ENCODE results near the gene LHX6. TPM values are rescaled to one million over a fixed set of nuclear protein-coding genes. Genes with fewer than 3 reads are reported as not detected.
A peak's percentile ranks its signal among the peaks of the same experiment; 100 is the strongest.

The LHX6 gene
- total and polyA plus RNA-seq, 2 of the 13 experiments (the other 11 are each of a cell fraction or from before 2014, with no cell fraction given), result 1.1 to 1.3 TPM

DNA sequence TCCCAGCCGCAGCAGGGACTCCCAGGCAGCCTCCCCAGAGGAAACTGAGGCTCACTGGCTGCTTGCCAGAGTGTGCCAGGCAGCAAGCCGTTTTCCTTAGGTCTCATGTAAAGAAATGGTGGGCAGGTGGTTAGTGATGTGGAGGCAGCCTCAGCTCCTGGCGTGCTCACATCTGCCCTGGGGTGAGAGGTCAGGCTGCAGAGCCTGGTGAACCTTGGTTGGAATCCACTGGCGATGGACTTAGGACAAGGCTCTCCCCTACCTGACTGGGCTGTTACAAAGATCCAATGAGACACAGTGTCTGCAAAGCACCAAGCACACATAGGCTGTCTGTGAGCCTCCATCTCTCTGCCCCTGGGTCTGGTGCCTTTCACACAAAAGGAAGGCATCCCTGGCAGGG, 30.9 kb downstream of the LHX6 start (continued):
- TF ChIP-seq, protein P1, sequence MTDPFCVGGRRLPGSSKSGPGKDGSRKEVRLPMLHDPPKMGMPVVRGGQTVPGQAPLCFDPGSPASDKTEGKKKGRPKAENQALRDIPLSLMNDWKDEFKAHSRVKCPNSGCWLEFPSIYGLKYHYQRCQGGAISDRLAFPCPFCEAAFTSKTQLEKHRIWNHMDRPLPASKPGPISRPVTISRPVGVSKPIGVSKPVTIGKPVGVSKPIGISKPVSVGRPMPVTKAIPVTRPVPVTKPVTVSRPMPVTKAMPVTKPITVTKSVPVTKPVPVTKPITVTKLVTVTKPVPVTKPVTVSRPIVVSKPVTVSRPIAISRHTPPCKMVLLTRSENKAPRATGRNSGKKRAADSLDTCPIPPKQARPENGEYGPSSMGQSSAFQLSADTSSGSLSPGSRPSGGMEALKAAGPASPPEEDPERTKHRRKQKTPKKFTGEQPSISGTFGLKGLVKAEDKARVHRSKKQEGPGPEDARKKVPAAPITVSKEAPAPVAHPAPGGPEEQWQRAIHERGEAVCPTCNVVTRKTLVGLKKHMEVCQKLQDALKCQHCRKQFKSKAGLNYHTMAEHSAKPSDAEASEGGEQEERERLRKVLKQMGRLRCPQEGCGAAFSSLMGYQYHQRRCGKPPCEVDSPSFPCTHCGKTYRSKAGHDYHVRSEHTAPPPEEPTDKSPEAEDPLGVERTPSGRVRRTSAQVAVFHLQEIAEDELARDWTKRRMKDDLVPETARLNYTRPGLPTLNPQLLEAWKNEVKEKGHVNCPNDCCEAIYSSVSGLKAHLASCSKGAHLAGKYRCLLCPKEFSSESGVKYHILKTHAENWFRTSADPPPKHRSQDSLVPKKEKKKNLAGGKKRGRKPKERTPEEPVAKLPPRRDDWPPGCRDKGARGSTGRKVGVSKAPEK (CRISPR knock-in tag; IDR thresholded peaks at IDR 0.05; ENCODE audit: borderline replicate concordance), result no peak
- TF ChIP-seq TBX3 (IDR thresholded peaks at IDR 0.05; ENCODE audit: borderline replicate concordance), result no peak
- no peak for TF ChIP-seq ZNF564 (CRISPR knock-in tag; IDR thresholded peaks at IDR 0.05)
- TF ChIP-seq ZFYVE20 (CRISPR knock-in tag; IDR thresholded peaks at IDR 0.05; ENCODE audit: borderline replicate concordance, low read depth), result no peak
- no peak for TF ChIP-seq IKZF1 (IDR thresholded peaks at IDR 0.05)
- no peak for TF ChIP-seq KMT2B (CRISPR knock-in tag; IDR thresholded peaks at IDR 0.05)
- TF ChIP-seq, protein P2, sequence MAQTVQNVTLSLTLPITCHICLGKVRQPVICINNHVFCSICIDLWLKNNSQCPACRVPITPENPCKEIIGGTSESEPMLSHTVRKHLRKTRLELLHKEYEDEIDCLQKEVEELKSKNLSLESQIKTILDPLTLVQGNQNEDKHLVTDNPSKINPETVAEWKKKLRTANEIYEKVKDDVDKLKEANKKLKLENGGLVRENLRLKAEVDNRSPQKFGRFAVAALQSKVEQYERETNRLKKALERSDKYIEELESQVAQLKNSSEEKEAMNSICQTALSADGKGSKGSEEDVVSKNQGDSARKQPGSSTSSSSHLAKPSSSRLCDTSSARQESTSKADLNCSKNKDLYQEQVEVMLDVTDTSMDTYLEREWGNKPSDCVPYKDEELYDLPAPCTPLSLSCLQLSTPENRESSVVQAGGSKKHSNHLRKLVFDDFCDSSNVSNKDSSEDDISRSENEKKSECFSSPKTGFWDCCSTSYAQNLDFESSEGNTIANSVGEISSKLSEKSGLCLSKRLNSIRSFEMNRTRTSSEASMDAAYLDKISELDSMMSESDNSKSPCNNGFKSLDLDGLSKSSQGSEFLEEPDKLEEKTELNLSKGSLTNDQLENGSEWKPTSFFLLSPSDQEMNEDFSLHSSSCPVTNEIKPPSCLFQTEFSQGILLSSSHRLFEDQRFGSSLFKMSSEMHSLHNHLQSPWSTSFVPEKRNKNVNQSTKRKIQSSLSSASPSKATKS (CRISPR knock-in tag; IDR thresholded peaks at IDR 0.05), result no peak
- TF ChIP-seq NCOA2 (CRISPR knock-in tag; IDR thresholded peaks at IDR 0.05), result no peak
- no peak for TF ChIP-seq ARHGAP35 (CRISPR knock-in tag; IDR thresholded peaks at IDR 0.05; ENCODE audit: borderline replicate concordance)
- TF ChIP-seq, protein P3, sequence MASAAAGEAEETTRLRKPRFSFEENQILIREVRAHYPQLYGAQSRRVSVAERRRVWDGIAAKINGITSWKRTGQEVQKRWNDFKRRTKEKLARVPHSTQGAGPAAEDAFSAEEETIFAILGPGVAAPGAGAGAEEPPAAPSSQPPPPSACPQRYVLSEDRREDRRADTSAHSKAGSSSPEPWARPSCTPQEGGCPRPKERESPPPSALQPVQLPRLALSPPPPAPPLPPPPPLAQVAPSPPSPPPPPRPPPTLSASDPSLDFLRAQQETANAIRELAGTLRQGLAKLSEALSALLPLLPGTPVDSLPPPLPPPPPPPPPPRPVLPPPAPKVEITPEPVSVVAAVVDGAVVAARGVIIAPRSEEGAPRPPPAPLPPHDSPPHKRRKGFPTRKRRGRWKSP (CRISPR knock-in tag; IDR thresholded peaks at IDR 0.05), result no peak
- no peak for TF ChIP-seq SIN3B (IDR thresholded peaks at IDR 0.05; ENCODE audit: low read length)
- no peak for TF ChIP-seq ZNF589 (CRISPR knock-in tag; conservative IDR thresholded peaks at IDR 0.05)
- no peak for TF ChIP-seq MTF2 (CRISPR knock-in tag; IDR thresholded peaks at IDR 0.05; ENCODE audit: borderline replicate concordance)
- TF ChIP-seq NR2F6 (IDR thresholded peaks at IDR 0.05), result peak; percentile 55; the same call in 1 of the 2 replicates
- TF ChIP-seq NR2F6 (CRISPR knock-in tag; IDR thresholded peaks at IDR 0.05), result peak; percentile 57; the same call in 1 of the 2 replicates
- TF ChIP-seq, protein P4, sequence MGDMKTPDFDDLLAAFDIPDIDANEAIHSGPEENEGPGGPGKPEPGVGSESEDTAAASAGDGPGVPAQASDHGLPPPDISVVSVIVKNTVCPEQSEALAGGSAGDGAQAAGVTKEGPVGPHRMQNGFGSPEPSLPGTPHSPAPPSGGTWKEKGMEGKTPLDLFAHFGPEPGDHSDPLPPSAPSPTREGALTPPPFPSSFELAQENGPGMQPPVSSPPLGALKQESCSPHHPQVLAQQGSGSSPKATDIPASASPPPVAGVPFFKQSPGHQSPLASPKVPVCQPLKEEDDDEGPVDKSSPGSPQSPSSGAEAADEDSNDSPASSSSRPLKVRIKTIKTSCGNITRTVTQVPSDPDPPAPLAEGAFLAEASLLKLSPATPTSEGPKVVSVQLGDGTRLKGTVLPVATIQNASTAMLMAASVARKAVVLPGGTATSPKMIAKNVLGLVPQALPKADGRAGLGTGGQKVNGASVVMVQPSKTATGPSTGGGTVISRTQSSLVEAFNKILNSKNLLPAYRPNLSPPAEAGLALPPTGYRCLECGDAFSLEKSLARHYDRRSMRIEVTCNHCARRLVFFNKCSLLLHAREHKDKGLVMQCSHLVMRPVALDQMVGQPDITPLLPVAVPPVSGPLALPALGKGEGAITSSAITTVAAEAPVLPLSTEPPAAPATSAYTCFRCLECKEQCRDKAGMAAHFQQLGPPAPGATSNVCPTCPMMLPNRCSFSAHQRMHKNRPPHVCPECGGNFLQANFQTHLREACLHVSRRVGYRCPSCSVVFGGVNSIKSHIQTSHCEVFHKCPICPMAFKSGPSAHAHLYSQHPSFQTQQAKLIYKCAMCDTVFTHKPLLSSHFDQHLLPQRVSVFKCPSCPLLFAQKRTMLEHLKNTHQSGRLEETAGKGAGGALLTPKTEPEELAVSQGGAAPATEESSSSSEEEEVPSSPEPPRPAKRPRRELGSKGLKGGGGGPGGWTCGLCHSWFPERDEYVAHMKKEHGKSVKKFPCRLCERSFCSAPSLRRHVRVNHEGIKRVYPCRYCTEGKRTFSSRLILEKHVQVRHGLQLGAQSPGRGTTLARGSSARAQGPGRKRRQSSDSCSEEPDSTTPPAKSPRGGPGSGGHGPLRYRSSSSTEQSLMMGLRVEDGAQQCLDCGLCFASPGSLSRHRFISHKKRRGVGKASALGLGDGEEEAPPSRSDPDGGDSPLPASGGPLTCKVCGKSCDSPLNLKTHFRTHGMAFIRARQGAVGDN (CRISPR knock-in tag; IDR thresholded peaks at IDR 0.05), result peak; percentile 57
- no peak for TF ChIP-seq SIX4 (CRISPR knock-in tag; IDR thresholded peaks at IDR 0.05)
- no peak for TF ChIP-seq ZNF550 (CRISPR knock-in tag; IDR thresholded peaks at IDR 0.05; ENCODE audit: borderline replicate concordance)
- TF ChIP-seq ZNF138 (CRISPR knock-in tag; IDR thresholded peaks at IDR 0.05; ENCODE audit: low read depth), result no peak
- no peak for TF ChIP-seq HNRNPUL1 (IDR thresholded peaks at IDR 0.05; ENCODE audit: low read depth, low read length)
- TF ChIP-seq MTF1 (CRISPR knock-in tag; IDR thresholded peaks at IDR 0.05), result no peak
- TF ChIP-seq AKAP8 (CRISPR knock-in tag; IDR thresholded peaks at IDR 0.05), result no peak
- no peak for TF ChIP-seq HMG20B (CRISPR knock-in tag; conservative IDR thresholded peaks at IDR 0.05)

All from HepG2 (cell line).